CD4-positive, alpha-beta T cell (primary cell): ENCODE measurements around the gene TAC4. TPM values are rescaled to one million over a fixed set of nuclear protein-coding genes. Genes with fewer than 3 reads are reported as not detected.
"Not testable (repeated sequence)": the region's sequence is repeated elsewhere in the genome, so short reads cannot be mapped to it uniquely, and the experiment has no call there.

Experiments
- ATAC-seq: fragments of 200-7000 bp; cut with Tn5 transposase; one replicate; pipeline ENCODE4 v1.10.0; 2022; ENCODE audit warnings: mild to moderate bottlenecking; ENCODE audit not compliant: poor library complexity
- CTCF ChIA-PET: fragments of 350-600 bp; sonication (Branson Sonifier 250); formaldehyde crosslinking; loops from one replicate; lab custom pipeline; 2021; ENCODE audit warnings: antibody characterized with exemption, inconsistent platforms; lab: Charles Lee
- POLR2A ChIA-PET: fragments of 350-600 bp; sonication (Branson Sonifier 250); formaldehyde crosslinking; loops from one replicate; lab custom pipeline; 2021; ENCODE audit warnings: antibody characterized with exemption, inconsistent platforms; lab: Charles Lee
- DNase-seq, 14 experiments: peaks; one replicate each; pipeline ENCODE4 v3.0.0-alpha.2; 2013 to 2020; ENCODE audit warnings: mixed read lengths in 2 of 14
- H3K27ac ChIP-seq, 2 donors: one replicate each; pipeline versions ENCODE4 v1.5.1 to v1.7.0; 2013; ENCODE audit warnings: low read length in 2 of 2, low read depth in 1 of 2, mild to moderate bottlenecking in 1 of 2
- H3K27me3 ChIP-seq, 2 experiments: 1 replicate in 1 of 2; 2 replicates in 1 of 2; pipeline versions ENCODE4 v1.6.1 to v1.7.0; 2013; ENCODE audit warnings: low read length in 2 of 2, control low read depth in 1 of 2, mild to moderate bottlenecking in 1 of 2, moderate library complexity in 1 of 2; ENCODE audit not compliant: insufficient read depth in 2 of 2, control insufficient read depth in 1 of 2
- H3K36me3 ChIP-seq: one replicate; pipeline ENCODE4 v1.6.1; 2013; ENCODE audit warnings: low read length, control low read depth; ENCODE audit not compliant: insufficient read depth
- H3K4me1 ChIP-seq: one replicate; pipeline ENCODE4 v1.6.1; 2013; ENCODE audit warnings: low read length, control low read depth; ENCODE audit not compliant: insufficient read depth
- H3K4me3 ChIP-seq: one replicate; pipeline ENCODE4 v1.5.1; 2013; ENCODE audit warnings: mild to moderate bottlenecking, low read length, moderate library complexity
- H3K9me3 ChIP-seq, 2 experiments: 1 replicate in 1 of 2; 2 replicates in 1 of 2; pipeline versions ENCODE4 v1.6.1 to v1.7.0; 2013; ENCODE audit warnings: low read length in 2 of 2, mild to moderate bottlenecking in 2 of 2, control low read depth in 1 of 2, moderate library complexity in 1 of 2; ENCODE audit not compliant: control insufficient read depth in 1 of 2, insufficient read depth in 1 of 2
- H3K27ac Mint-ChIP-seq: one replicate; pipeline ENCODE4 v1.8.0; 2020; ENCODE audit warnings: mixed read lengths
- H3K27me3 Mint-ChIP-seq: one replicate; pipeline ENCODE4 v1.8.0; 2021; ENCODE audit warnings: mixed read lengths
- H3K36me3 Mint-ChIP-seq: one replicate; pipeline ENCODE4 v1.8.0; 2021; ENCODE audit warnings: low read depth, mixed read lengths
- H3K4me1 Mint-ChIP-seq: one replicate; pipeline ENCODE4 v1.8.0; 2021; ENCODE audit warnings: low read depth, mixed read lengths
- H3K4me3 Mint-ChIP-seq: one replicate; pipeline ENCODE4 v1.8.0; 2020; ENCODE audit warnings: mild to moderate bottlenecking, mixed read lengths
- H3K9me3 Mint-ChIP-seq: one replicate; pipeline ENCODE4 v1.8.0; 2020; ENCODE audit warnings: mixed read lengths
- intact Hi-C, 2 experiments: fragments of 100-400 bp; cut with DNase I in 1 of 2; cut with micrococcal nuclease in 1 of 2; formaldehyde crosslinking; loops; one replicate each; pipeline versions ENCODE4 v1.15.1 to v1.9.0; 2023 to 2025; cut with DNase I, micrococcal nuclease
- total RNA-seq, 174 experiments: library from RNA in 2 of 174; stranded (reverse) in 2 of 174; gene quantifications; one replicate each; pipeline ENCODE4 v1.2.3 and lab custom pipeline; 2021 to 2026
- TF ChIP-seq, protein P1 (sequence below): fragments of 200-600 bp; IDR thresholded peaks from one replicate; pipeline ENCODE4 v1.8.0; 2022; ENCODE audit warnings: antibody characterized with exemption, mild to moderate bottlenecking

Gene TAC4
- total RNA-seq, 2 experiments from 2014 or later = not detected

DNA sequence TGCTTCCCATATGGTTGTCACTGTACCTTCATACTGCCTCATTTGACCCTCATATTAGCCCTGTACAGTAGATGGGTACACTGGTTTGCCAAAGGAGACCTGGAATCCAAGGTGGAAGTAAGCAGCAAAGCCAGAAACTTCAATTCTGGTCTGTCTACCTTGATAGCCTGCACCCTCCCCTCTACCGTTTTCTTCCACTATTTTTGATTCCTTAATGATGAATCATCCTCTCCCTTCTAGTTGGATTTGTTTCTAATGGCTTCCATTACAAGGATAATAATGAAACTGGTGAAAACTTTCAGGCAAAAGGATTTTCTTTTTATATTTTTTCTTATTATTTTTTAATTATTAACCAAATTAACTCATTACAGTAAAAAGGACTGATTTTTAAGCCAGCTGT lies 17.3 kb downstream of the TAC4 start:
- peaks cover 6% of the 10 kb centered on the region for H3K4me1 Mint-ChIP-seq
- DNase-seq (no peak), ATAC-seq (no peak)
- CTCF ChIA-PET = no interaction called here
- peaks cover 74% of the 10 kb centered on the region for H3K36me3 ChIP-seq
- H3K9me3 Mint-ChIP-seq = no peaks in the 10 kb centered on the region
- no peak overlapping the region for H3K27ac Mint-ChIP-seq
- no peak overlapping the region for H3K4me3 Mint-ChIP-seq
- no peaks in the 10 kb centered on the region for H3K4me1 ChIP-seq
- no peaks in the 10 kb centered on the region for H3K27me3 ChIP-seq
- H3K36me3 Mint-ChIP-seq = peaks cover 85% of the 10 kb centered on the region
- TF ChIP-seq, protein P1, sequence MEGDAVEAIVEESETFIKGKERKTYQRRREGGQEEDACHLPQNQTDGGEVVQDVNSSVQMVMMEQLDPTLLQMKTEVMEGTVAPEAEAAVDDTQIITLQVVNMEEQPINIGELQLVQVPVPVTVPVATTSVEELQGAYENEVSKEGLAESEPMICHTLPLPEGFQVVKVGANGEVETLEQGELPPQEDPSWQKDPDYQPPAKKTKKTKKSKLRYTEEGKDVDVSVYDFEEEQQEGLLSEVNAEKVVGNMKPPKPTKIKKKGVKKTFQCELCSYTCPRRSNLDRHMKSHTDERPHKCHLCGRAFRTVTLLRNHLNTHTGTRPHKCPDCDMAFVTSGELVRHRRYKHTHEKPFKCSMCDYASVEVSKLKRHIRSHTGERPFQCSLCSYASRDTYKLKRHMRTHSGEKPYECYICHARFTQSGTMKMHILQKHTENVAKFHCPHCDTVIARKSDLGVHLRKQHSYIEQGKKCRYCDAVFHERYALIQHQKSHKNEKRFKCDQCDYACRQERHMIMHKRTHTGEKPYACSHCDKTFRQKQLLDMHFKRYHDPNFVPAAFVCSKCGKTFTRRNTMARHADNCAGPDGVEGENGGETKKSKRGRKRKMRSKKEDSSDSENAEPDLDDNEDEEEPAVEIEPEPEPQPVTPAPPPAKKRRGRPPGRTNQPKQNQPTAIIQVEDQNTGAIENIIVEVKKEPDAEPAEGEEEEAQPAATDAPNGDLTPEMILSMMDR = no peak
- H3K4me3 ChIP-seq = no peak overlapping the region
- H3K27ac ChIP-seq = no peak overlapping the region
- intact Hi-C loops = no loop called here
- H3K27me3 Mint-ChIP-seq = no peaks in the 10 kb centered on the region
- POLR2A ChIA-PET = no interaction called here
- no peaks in the 10 kb centered on the region for H3K9me3 ChIP-seq

DNA sequence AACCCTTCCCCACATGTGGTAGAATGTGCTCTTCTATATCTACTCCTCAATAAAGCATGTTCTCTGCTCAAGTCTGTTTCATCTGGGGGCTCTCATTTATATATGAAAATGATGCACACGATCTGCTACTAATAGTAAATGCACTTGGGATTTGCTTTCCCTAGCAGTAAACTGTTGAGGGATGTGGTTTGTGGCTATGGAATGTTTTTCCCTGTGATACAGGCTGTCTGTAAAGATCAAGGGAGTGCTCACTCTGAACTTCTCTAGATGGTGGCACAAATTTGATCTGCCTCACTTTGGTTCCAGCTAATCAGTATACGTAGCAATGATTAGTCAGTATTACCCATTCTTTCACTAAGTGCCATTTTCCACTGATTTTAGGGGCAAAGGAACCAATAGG lies 18.8 kb downstream of the TAC4 start:
- Mint-ChIP-seq H3K36me3 (peaks cover 89% of the 10 kb centered on the region), H3K4me1 (peaks cover 6% of the 10 kb centered on the region), H3K27ac (no peak overlapping the region), H3K4me3 (no peak overlapping the region), H3K9me3 (no peaks in the 10 kb centered on the region), H3K27me3 (no peaks in the 10 kb centered on the region)
- ChIA-PET CTCF (no interaction called here), POLR2A (interaction anchor here (1.2 kb wide), 1 partner anchor 11 kb away, joined by 5 read pairs; no protein-coding TSS in a partner anchor)
- Histone ChIP-seq H3K4me1 (no peaks in the 10 kb centered on the region), H3K27me3 (no peaks in the 10 kb centered on the region), H3K36me3 (peaks cover 74% of the 10 kb centered on the region), H3K9me3 (no peaks in the 10 kb centered on the region), H3K27ac (no peak overlapping the region), H3K4me3 (no peak overlapping the region)
- ATAC-seq = no peak
- intact Hi-C loops = no loop called here
- DNase-seq = no peak
- TF ChIP-seq, protein P1 = no peak

DNA sequence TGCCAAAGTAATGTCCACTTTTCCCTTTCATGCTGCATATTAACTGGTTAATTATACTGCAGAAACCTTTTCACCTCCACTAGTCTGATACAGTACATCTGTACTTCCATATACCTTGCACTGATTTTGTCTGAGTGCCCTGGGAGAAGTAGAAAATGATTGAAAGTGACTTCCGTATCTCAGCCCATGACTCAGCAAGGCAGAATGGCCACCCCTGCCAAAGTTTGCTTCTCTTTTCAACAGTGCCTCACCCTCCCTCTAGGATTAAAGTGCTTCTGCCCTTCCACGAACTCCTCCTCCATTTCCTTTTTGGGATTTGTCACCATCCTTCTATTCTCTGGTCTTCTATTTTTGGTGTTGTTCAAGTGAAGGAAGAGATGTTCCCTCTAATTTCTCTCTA lies 19.5 kb downstream of the TAC4 start:
- H3K36me3 Mint-ChIP-seq = peaks cover 89% of the 10 kb centered on the region
- H3K27me3 ChIP-seq, DNase-seq, intact Hi-C loops, H3K4me1 Mint-ChIP-seq, H3K27me3 Mint-ChIP-seq, POLR2A ChIA-PET, H3K27ac ChIP-seq, CTCF ChIA-PET, H3K4me3 ChIP-seq, H3K4me3 Mint-ChIP-seq, ATAC-seq, H3K4me1 ChIP-seq, H3K9me3 Mint-ChIP-seq, H3K9me3 ChIP-seq: not testable (repeated sequence)
- peaks cover 74% of the 10 kb centered on the region for H3K36me3 ChIP-seq
- peak overlapping the region; percentile 28 for H3K27ac Mint-ChIP-seq

DNA sequence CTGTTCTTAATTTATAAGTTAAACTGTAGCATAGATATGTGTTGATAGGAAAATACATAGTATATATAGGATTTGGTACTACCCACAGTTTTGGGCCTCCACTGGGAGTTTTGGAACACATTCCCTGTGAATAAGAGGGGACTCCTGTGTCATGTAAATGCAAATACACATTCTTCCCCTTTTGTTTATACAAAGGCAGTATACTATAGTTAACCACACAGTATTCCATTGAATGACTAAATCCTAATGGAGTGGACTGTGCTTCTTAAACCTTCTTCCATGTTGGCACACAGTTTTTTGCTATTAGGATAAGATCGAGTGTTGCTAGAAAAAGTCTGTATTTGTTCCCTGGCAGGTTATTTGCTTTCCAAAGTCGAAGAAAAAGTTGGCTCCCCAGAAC lies 22.2 kb downstream of the TAC4 start:
- H3K4me1 Mint-ChIP-seq = peaks cover 27% of the 10 kb centered on the region
- H3K36me3 Mint-ChIP-seq = peaks cover 95% of the 10 kb centered on the region
- H3K27me3 Mint-ChIP-seq = no peaks in the 10 kb centered on the region
- Histone ChIP-seq H3K4me3 (no peak overlapping the region), H3K36me3 (peaks cover 86% of the 10 kb centered on the region), H3K9me3 (no peaks in the 10 kb centered on the region), H3K27ac (no peak overlapping the region), H3K4me1 (peaks cover 13% of the 10 kb centered on the region), H3K27me3 (no peaks in the 10 kb centered on the region)
- ChIA-PET POLR2A (interaction anchor here (0.6 to 1.0 kb wide), 2 partner anchors 11 to 117 kb away, joined by 3 read pairs; partner anchors contain the start of gene SLC35B1), CTCF (no interaction called here)
- intact Hi-C loops = no loop called here
- TF ChIP-seq, protein P1 = no peak
- H3K27ac Mint-ChIP-seq = no peak overlapping the region
- H3K9me3 Mint-ChIP-seq = no peaks in the 10 kb centered on the region
- no peak for ATAC-seq
- no peak for DNase-seq
- H3K4me3 Mint-ChIP-seq = no peak overlapping the region
